Activated T-helper 9 cell treated with anti-CD3 and anti-CD28 coated beads, Interleukin-2, amount 50 U/mL, for 16 hours (primary cell): ENCODE results near the gene GPR55.

Source experiments
- DNase-seq: peaks from one replicate; pipeline ENCODE4 v3.0.0-alpha.2; 2020; ENCODE audit warnings: low read depth

Gene GPR55

DNA sequence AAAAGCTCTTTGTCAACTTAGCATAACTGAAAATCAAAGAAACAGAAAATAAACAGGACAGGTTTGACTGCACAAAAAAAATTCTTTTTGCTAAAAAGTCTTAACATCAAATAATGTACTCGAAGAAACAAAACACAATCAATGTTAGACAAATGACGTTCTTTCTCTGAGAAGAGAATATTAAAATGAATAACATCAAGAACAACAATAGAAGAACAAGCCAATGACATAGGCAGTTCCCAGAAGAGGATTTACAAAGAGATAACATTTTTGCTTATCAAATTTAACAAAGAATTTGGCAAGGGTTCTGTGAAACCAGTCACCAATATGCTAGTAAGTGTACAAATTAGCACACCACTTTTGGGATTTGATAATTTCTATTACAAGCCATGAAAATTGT lies 5.8 kb downstream of the GPR55 start:
- DNase-seq = no peak

GRCh38 chr2:230916218-230916617 lies 8.8 kb downstream of the GPR55 start:
- no peak for DNase-seq

GRCh38 chr2:230915319-230915718 lies 9.7 kb downstream of the GPR55 start:
- no peak for DNase-seq

DNA sequence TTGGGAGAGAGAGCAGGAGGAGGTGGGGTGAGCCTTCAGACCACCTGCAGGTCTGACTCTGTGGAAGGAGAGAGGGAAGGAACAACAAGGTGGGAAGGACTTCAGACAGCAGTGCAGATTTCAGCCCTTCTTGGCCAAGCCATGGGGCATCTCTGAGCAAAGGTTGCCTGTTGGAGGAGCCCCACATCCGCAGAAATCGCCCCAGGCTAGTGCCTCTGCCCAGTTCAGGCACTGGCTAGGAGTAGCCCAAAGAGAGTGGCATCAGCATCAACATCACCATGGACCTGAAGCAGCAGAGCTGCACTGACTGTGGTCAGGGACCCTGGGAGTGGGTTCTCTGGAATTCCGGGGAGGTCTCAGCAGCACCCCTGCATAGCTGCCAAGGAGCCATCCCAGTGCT lies 10.2 kb downstream of the GPR55 start:
- no peak for DNase-seq

DNA sequence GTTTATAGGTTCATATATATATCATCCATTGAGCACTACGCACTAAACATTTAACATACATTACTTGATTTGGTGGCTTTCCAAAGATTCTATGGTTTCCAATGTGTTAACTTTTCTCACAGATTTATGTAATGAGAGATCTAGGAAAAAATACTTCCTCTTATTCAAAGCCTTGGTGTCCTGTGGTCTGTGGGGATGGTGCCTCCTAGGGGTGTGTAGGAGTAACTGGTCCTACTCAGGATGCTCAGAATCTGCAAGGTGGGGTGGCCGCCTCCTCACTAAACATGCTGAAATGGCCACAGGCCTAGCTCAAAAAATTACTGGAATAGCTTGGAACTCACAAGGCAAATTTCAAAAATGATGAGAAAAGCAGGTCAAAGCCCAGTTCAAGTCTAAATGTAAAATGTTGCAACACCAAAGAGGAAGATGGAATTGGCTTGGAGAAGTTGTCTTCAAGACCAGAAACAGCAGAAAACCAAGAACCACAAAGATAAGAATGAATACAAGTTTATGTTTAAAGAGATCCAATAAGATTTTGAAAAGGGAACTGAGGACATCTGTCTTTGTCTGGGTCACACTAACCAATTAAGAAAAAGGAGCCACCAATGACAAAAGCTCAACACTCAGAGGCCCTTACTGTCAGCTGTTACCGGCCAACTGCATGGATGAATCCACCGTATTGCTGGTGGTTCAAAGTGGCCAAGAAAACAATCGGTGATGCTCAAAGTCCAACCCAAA lies 11.5 kb downstream of the GPR55 start:
- DNase-seq = no peak

GRCh38 chr2:230912724-230913123 lies 12.3 kb downstream of the GPR55 start:
- DNase-seq = no peak

DNA sequence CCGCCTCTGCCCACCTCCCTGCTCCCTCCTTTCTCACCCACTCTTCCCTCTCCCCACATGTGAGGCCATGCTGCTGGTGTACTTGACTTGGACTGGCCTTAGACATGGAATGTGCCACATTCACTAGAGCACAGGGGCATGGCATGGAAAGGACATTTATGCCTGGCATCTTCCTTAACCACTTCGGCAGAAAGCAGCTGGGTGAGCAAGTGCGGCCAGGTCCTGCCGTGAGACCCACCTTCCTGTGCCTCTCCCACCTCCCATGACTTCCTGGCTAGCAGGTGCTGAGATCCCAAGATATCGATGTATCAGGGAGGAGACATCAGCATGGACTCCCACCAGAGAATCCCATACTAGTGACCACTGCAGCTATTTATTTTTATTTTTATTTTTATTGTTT lies 13.0 kb downstream of the GPR55 start:
- DNase-seq = no peak

GRCh38 chr2:230910546-230911177 lies 14.4 kb downstream of the GPR55 start:
- no peak for DNase-seq

DNA sequence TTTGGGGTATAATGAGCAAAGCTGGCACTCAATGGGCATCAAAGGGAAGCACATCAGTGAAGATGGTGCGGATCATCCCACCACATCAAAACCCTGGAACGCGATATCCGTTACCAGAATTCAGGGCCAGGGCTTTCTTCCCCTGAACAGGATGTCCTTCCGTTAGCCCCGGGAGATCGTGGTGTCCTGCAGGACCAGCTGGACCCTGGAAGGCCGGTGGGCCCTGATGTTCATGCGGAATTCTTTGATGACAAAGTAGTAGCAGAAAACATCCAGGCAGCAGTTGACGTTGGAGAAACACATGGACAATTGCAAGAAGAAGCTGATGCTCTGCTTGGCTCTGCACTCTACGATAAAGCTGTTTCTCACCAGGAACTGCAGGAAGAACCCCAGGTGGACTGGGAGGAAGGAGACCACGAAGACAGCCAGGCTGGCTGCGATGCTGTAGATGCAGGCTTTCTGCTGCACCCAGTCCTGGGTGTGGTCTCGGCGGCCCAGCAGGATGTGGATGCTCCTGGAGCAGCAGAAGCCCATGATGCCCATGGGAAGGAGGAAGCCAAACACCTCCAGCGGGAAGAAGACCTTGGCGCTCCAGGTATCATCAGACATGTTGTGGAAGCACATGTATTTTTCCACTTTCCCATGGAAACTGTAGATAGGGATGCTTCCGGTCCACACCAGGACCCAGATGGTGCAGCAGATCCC lies 15.0 kb downstream of the GPR55 start:
- no peak for DNase-seq

GRCh38 chr2:230908595-230909191 lies 16.3 kb downstream of the GPR55 start:
- peak; percentile 59 for DNase-seq

DNA sequence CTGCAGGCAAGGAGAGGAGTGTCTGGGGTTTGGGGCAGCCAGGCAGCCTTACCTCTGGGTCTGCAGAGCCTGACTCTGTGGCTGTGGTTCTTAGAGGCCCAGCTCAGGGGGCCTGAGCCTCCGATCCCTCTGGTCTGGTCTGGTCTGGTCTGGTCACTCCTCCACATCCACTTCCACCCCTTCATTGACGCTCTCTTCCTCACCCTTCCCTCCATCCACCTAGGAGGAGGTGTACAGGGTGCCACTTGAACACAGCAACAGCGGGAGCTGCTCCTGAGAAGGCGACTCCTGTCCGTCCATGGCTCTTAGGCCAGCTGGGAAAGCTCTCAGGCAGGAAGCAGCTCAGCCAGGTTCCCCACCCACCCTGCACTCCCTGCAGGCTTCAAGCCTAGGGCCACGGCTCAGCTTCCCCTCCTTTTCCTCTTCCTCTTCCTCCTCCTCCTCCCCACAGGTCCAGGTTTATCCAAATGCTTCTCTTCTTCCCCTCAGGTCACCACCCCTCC lies 16.9 kb downstream of the GPR55 start:
- no peak for DNase-seq

DNA sequence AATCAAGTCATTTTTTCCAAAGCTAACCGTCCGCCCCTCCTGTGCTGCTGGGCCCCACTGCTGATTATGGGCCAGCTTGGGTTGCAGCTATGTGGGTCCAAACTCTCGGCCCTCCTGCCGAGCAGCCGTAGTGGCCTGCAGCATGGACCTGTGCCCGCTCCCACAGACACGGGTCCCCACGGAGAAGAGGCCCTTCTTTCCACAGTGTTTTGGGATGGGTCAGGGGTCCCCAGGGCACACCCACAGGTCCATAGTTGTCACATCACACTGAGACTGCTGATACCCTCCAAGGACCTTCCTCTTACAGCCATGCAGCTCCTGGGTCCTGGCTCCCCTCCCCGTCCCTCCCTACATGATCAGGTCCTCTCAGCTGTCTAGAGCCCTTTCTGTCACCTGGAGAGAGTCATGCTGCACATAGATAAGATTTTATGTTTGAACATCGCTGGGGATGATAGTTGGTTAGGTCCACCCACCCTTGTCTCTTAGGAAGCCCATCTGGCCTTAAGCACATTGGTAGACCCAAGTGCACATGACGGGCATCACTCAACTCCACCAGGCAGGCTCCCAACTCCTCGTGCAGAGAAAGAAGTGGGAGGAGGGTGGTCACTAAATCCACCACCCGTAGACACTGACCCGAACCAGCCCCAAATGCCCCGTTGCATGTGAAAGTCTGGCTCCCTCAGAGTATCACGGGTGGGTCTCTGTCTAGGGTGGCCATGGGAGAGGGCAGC lies 17.5 kb downstream of the GPR55 start:
- no peak for DNase-seq

- DNase-seq = no peak
These were observed 18.4 kb downstream of the GPR55 start for GRCh38 chr2:230906471-230907230.

DNA sequence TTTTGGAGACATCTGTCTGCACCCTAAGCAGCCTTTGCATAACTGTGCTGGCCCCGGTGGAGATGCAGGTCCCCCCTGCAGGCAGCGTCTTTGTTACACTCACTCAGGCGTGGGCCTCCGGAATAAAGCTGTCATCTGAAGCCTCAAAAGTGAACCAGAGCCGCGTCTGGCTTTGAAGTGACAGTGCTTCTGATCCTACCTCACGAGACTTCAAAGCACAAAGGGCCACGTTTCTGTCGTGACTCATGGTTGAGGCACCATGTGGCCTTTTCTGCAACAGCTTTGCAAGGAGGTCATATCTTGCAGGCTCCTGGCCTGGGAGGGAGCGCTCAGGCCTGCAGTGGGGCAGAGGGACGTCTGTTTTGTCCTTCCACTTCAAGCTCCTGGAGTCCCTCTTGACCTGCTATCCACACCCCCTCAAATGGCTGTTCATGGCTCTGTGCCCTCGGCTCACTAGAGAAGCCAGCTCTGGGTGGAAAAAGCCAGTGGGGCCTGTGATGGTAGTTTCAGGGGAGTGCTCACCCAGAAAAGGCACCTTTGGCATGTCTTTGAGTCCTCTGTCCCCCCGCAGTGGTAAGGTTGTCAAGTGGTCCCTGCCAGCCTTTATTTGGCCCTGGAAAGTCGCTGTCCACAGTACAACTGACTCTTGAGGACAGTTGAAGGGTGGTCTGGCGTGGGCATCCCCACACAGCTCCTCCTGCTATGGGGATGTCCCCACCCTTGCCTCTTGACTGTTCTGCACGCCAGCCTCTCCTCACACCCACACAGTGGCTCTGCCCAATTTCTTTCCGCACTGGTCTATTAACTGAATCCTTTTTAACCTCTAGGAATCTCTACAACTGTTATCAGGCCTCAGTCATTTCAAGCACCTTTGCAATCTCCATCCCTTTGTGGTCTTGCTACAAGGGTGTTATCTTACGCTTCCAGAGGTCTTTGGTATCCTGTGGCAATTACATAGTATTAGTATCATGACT lies 19.3 kb downstream of the GPR55 start:
- DNase-seq = peak; percentile 75

DNA sequence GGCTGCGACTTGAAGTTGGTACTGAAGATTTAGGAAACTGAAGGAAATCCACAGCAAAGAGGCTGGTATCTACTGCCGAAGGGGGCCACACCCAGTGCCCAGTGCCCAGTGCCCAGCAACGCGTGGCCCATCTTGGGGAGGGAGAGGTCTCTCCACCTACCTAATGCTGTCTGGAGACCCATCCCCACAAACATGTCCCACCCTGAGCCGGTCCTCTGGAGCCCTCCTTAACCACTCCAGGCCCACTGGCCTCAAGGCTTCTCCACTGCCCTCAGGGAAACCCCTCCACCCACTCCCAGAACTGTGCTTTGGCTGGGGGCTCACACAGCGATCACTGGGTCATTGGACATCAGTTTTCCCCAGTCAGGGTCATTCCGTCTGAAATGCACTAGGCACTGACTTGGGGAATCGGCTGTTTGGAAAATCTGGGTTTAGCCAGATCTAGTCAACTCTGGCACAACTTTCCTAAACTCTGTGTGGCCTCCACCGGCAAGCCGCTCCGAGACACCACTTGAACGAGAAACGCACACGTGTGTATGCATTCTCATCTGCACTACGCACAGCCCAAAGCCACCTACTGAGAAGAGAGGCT lies 20.1 kb downstream of the GPR55 start:
- no peak for DNase-seq

DNA sequence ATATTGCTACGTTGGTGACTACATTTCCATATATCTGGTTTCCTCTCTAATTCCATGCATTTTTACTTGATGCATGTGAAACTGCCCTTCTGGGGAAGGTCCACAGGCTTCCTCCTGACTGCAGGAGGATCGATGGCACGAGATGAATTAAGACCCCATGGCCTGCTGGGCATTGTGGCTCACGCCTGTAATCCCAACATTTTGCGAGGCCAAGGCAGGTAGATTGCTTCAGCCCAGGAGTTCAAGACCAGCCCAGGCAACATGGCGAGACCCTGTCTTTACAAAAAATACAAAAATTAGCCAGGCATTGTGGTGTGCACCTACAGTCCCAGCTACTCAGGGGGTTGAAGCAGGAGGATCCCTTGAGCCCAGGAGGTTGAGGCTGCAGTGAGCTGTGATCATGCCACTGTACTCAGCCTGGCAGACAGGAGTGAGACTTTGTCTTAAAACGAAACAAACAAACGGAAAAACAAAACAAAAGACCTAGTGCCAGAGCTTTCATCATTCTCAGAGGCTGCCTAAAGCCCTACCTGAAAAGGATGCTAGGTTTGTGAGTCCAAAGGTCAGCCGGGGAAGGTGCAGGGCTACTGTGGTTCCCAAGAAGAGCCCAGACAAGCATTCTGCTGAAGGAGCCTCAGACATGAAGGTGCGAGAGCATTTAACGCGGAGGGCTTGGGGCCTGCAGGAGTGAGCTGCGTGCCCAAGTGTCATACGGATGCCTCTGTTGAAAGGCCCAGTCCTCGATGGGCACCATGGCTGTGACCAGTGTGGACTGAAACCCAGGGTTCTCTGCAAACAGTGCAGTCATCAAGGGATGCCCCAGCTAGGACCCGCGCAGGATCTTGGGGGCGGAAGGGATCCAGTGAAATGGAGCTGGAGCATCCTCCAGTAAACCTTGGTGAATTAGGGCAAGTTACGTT lies 21.6 kb downstream of the GPR55 start:
- DNase-seq = no peak

DNA sequence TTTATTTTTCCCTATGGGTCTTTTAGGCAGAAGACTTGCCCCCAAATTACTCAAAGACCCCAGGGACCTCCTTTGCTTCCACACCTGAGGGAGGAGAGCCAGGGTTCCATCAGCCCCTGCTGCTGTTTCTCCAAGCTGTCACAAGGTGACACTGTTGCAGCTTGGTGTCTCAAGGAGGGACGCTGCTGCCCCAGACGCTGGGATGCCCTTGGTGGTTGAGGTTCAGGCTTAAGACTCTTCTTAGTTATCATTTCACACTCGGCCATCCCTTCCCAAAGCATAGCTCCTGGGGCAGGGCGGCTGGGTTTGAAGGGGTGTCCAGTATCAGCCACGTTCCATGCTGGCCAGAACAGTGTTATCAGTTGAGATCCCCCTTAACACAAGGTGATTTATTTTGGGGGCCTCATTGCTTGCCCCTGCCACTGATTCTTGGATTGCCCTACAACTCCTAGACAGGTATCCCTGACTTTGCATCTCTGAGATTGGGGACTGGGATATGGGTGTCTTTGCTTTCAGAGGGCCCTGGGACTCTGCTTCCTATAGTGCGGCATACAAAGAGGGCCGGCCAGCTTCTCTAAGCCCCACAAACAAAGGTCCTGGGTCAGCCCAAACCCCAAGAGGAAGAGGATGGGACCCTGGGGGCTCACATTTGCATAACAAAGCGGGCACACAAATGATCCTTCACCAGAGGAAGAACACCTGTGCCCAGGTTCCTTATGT lies 22.7 kb downstream of the GPR55 start:
- DNase-seq = peak; percentile 52

DNA sequence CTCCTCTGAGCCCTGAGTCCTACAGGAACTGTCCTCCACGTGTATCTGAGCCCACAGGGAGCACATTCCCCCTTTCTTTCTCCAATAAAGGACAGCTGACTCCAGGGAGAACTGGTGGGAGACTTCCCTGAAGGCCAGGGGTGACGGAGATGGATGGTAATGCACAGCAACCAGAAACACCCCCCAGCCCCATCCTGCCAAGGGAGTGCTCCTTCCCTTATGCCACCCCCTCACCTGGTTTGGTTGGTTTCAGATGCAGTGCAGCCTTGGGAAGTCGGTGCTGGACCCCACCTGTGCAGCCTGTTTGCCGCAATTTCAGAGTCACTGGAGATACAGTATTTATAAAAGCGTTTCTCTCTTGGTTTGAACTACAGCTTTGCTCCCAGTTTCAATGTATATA lies 24.0 kb downstream of the GPR55 start:
- no peak for DNase-seq
